Stomach (tissue), 4 donors: ENCODE results near the gene CELSR1.

Experiments
- CTCF ChIP-seq, 7 experiments: fragments of 450-650 bp in 4 of 7; fragments of 200-600 bp in 3 of 7; sonication (generic) in 3 of 7; IDR thresholded peaks; one replicate each; pipeline ENCODE4 v1.5.1; 2016 to 2019; ENCODE audit warnings: antibody characterized with exemption in 7 of 7, control low read depth in 2 of 7, mild to moderate bottlenecking in 1 of 7
- POLR2A ChIP-seq, 4 donors: fragments of 450-650 bp; IDR thresholded peaks; one replicate each; pipeline ENCODE4 v1.6.1; 2016; ENCODE audit warnings: antibody characterized with exemption in 4 of 4, control low read depth in 2 of 4, mild to moderate bottlenecking in 1 of 4, moderate library complexity in 1 of 4

- TF ChIP-seq POLR2A (IDR thresholded peaks at IDR 0.05) = no peak
- no peak for TF ChIP-seq CTCF (IDR thresholded peaks at IDR 0.05)
Observed at GRCh38 chr22:46422896-46423295, 114.5 kb downstream of the CELSR1 start.
